Measurements from ENCODE around the gene GSTP1. TPM values are rescaled to one million over a fixed set of nuclear protein-coding genes. Genes with fewer than 3 reads are reported as not detected.

Gene GSTP1
- total and polyA plus RNA-seq, 9 of the 15 experiments (the other 6 are each of a cell fraction or from before 2014, with no cell fraction given): 592 to 2,150 (median 1,204) TPM

DNA sequence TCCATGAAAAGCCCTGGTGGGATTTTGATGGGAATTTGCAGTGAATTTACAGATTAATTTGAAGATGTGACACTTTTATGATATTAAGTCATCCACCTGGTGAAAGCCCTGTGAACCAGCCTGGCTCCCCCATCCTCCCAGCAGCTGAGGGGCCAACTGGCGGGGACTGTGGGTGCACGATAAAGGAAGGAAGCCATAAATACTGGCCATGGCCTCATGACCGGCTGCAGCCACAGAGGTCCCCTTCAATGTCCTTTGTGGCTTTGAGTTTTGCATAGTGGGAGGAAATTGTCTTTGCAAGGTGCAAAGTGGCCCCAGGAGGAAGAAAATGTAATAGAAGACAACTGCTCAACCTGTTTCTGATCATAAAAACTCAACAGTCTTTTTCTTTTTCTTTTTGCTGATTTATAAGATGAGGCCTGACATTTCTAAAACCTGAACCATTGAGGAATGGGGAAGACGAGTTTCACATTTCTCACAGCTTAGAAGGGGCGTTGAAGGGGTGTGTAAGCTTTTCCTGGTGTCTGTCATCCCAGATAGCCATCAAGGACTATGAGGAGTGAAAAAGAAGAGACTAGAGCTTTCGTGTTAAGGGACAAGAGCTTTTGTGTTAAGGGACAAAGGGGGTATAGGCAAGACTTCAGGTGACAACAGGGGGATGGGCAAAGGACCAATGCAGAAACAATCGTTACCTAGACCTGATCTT lies 16.9 kb downstream of the GSTP1 start (continued):
- TF ChIP-seq STAT5A (IDR thresholded peaks at IDR 0.05; ENCODE audit: borderline replicate concordance, low read length) (peak; percentile 58), THRAP3 (IDR thresholded peaks at IDR 0.05; ENCODE audit: borderline replicate concordance) (no peak), SMC3 (conservative IDR thresholded peaks at IDR 0.05; ENCODE audit: insufficient read depth, low read depth, low read length) (no peak), PURB (CRISPR knock-in tag; IDR thresholded peaks at IDR 0.05; ENCODE audit: low read depth) (no peak), ZC3H11A (IDR thresholded peaks at IDR 0.05; ENCODE audit: low read depth, low read length) (no peak), RFX1 (IDR thresholded peaks at IDR 0.05) (no peak), ZNF79 (CRISPR knock-in tag; IDR thresholded peaks at IDR 0.05; ENCODE audit: low read depth) (no peak), ZNF512 (tag; IDR thresholded peaks at IDR 0.05) (no peak), ARID1B (IDR thresholded peaks at IDR 0.05) (peak; percentile 84), TSHZ1 (CRISPR knock-in tag; IDR thresholded peaks at IDR 0.05) (no peak), ZNF830 (CRISPR knock-in tag; IDR thresholded peaks at IDR 0.05) (no peak), ZKSCAN3 (CRISPR knock-in tag; IDR thresholded peaks at IDR 0.05) (no peak), HES1 (IDR thresholded peaks at IDR 0.05; ENCODE audit: low read depth) (peak; percentile 53; the same call in 1 of the 2 replicates), MEIS2 (IDR thresholded peaks at IDR 0.05; ENCODE audit: partially characterized antibody) (peak; percentile 85), MTA1 (IDR thresholded peaks at IDR 0.05; ENCODE audit: borderline replicate concordance) (0 out of 2 replicates have a peak, but pooled peaks have one; percentile 9), RBM39 (optimal IDR thresholded peaks at IDR 0.05; ENCODE audit: low read depth, low read length) (no peak), PYGO2 (tag; IDR thresholded peaks at IDR 0.05) (no peak), SP2 (IDR thresholded peaks at IDR 0.05; ENCODE audit: extremely low read depth, low read depth, low read length, poor library complexity, severe bottlenecking) (no peak), ZNF143 (CRISPR knock-in tag; IDR thresholded peaks at IDR 0.05) (no peak)
- TF ChIP-seq, protein P1, sequence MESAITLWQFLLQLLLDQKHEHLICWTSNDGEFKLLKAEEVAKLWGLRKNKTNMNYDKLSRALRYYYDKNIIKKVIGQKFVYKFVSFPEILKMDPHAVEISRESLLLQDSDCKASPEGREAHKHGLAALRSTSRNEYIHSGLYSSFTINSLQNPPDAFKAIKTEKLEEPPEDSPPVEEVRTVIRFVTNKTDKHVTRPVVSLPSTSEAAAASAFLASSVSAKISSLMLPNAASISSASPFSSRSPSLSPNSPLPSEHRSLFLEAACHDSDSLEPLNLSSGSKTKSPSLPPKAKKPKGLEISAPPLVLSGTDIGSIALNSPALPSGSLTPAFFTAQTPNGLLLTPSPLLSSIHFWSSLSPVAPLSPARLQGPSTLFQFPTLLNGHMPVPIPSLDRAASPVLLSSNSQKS (CRISPR knock-in tag; IDR thresholded peaks at IDR 0.05): no peak
- TF ChIP-seq, protein P2, sequence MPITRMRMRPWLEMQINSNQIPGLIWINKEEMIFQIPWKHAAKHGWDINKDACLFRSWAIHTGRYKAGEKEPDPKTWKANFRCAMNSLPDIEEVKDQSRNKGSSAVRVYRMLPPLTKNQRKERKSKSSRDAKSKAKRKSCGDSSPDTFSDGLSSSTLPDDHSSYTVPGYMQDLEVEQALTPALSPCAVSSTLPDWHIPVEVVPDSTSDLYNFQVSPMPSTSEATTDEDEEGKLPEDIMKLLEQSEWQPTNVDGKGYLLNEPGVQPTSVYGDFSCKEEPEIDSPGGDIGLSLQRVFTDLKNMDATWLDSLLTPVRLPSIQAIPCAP (CRISPR knock-in tag; IDR thresholded peaks at IDR 0.05; ENCODE audit: borderline replicate concordance): no peak
